Osteoblast (primary cell): ENCODE data around the gene TOMM6. TPM values are rescaled to one million over a fixed set of nuclear protein-coding genes. Genes with fewer than 3 reads are reported as not detected.

ENCODE experiments used
- DNase-seq: peaks from one replicate; pipeline ENCODE4 v3.0.0; 2011; ENCODE audit warnings: low spot score, mixed read lengths; ENCODE audit not compliant: insufficient read length; ENCODE audit errors: missing footprints
- H2AFZ ChIP-seq: 2 replicates; pipeline ENCODE4 v1.6.0; 2011; ENCODE audit warnings: mild to moderate bottlenecking, low read length
- H3K27ac ChIP-seq: 2 replicates; pipeline ENCODE4 v1.5.1; 2011; ENCODE audit warnings: mild to moderate bottlenecking, low read depth, low read length, moderate library complexity
- H3K27me3 ChIP-seq: 2 replicates; pipeline ENCODE4 v1.6.0; 2012; ENCODE audit warnings: mild to moderate bottlenecking, control low read depth, inconsistent platforms, low read length, moderate library complexity; ENCODE audit not compliant: insufficient read depth
- H3K36me3 ChIP-seq: 2 replicates; pipeline ENCODE4 v1.5.1; 2011; ENCODE audit warnings: mild to moderate bottlenecking, low read length, control low read depth, moderate library complexity; ENCODE audit not compliant: insufficient read depth
- H3K4me1 ChIP-seq: 2 replicates; pipeline ENCODE4 v1.5.1; 2011; ENCODE audit warnings: mild to moderate bottlenecking, low read length, control low read depth, moderate library complexity; ENCODE audit not compliant: insufficient read depth
- H3K4me2 ChIP-seq: 2 replicates; pipeline ENCODE4 v1.6.0; 2011; ENCODE audit warnings: mild to moderate bottlenecking, low read length; ENCODE audit not compliant: insufficient read depth
- H3K4me3 ChIP-seq: fragments of 200-600 bp; sonication (generic); 3 replicates; pipeline ENCODE4 v1.5.1; 2012; ENCODE audit warnings: mild to moderate bottlenecking, low read length, inconsistent platforms; ENCODE audit not compliant: insufficient read depth
- H3K79me2 ChIP-seq: 2 replicates; pipeline ENCODE4 v1.6.0; 2012; ENCODE audit warnings: mild to moderate bottlenecking, low read length, control low read depth, inconsistent platforms; ENCODE audit not compliant: insufficient read depth
- H3K9me3 ChIP-seq: 2 replicates; pipeline ENCODE4 v1.5.1; 2011; ENCODE audit warnings: low read depth, low read length, control low read depth
- H4K20me1 ChIP-seq: 2 replicates; pipeline ENCODE4 v1.6.0; 2012; ENCODE audit warnings: mild to moderate bottlenecking, low read length, control low read depth; ENCODE audit not compliant: insufficient read depth
- CTCF ChIP-seq: IDR thresholded peaks from 2 replicates; pipeline ENCODE4 v1.5.1; 2011; ENCODE audit warnings: mild to moderate bottlenecking, low read depth, low read length, moderate library complexity; ENCODE audit errors: extremely low read depth
- total RNA-seq: library from RNA; depleted of rRNA; stranded (reverse); fragments of >200 nt; gene quantifications from 2 replicates; pipeline ENCODE4 v1.2.3, GENCODE V29; 2012

Gene TOMM6
- total RNA-seq, 1 donor: 54.6 TPM

- Histone ChIP-seq H3K79me2 (peaks cover 12% of the 10 kb centered on the region), H3K9me3 (no peaks in the 10 kb centered on the region), H3K27me3 (no peaks in the 10 kb centered on the region), H3K4me2 (no peak overlapping the region), H3K27ac (no peak overlapping the region), H4K20me1 (no peaks in the 10 kb centered on the region), H2AFZ (no peak overlapping the region), H3K36me3 (no peaks in the 10 kb centered on the region), H3K4me3 (no peak overlapping the region), H3K4me1 (peaks cover 21% of the 10 kb centered on the region)
- peak; percentile 69 for DNase-seq
- TF ChIP-seq CTCF: no peak
These were observed 4.3 kb upstream of the TOMM6 start for GRCh38 chr6:41783106-41783780.

- Histone ChIP-seq H3K9me3 (no peaks in the 10 kb centered on the region), H3K27me3 (no peaks in the 10 kb centered on the region), H2AFZ (no peak overlapping the region), H3K36me3 (peaks cover 9% of the 10 kb centered on the region), H3K27ac (no peak overlapping the region), H4K20me1 (no peaks in the 10 kb centered on the region), H3K4me3 (no peak overlapping the region), H3K4me1 (peaks cover 13% of the 10 kb centered on the region), H3K4me2 (no peak overlapping the region), H3K79me2 (peaks cover 17% of the 10 kb centered on the region)
- peak; percentile 90 for DNase-seq
- no peak for TF ChIP-seq CTCF
These were observed 2.8 kb upstream of the TOMM6 start for GRCh38 chr6:41784581-41785171.

GRCh38 chr6:41785254-41785653, 2.2 kb upstream of the TOMM6 start:
- Histone ChIP-seq H3K4me3 (no peak overlapping the region), H3K36me3 (peaks cover 15% of the 10 kb centered on the region), H3K4me1 (peaks cover 13% of the 10 kb centered on the region), H3K9me3 (no peaks in the 10 kb centered on the region), H3K27ac (no peak overlapping the region), H3K27me3 (no peaks in the 10 kb centered on the region), H3K4me2 (no peak overlapping the region), H2AFZ (no peak overlapping the region), H3K79me2 (peaks cover 20% of the 10 kb centered on the region), H4K20me1 (no peaks in the 10 kb centered on the region)
- no peak for TF ChIP-seq CTCF
- no peak for DNase-seq

- DNase-seq: peak; percentile 94
- peak overlapping the region; percentile 100 for H3K4me2 ChIP-seq
- no peaks in the 10 kb centered on the region for H4K20me1 ChIP-seq
- H2AFZ ChIP-seq: peak overlapping the region; percentile 73
- no peaks in the 10 kb centered on the region for H3K9me3 ChIP-seq
- H3K36me3 ChIP-seq: peaks cover 21% of the 10 kb centered on the region
- H3K4me1 ChIP-seq: peaks cover 11% of the 10 kb centered on the region
- no peaks in the 10 kb centered on the region for H3K27me3 ChIP-seq
- H3K4me3 ChIP-seq: peak overlapping the region; percentile 78
- H3K27ac ChIP-seq: no peak overlapping the region
- TF ChIP-seq CTCF: no peak
- H3K79me2 ChIP-seq: peaks cover 22% of the 10 kb centered on the region
These were observed 1.6 kb upstream of the TOMM6 start for GRCh38 chr6:41785689-41786450.
